GM12865 (cell line): ENCODE measurements around the gene ACAN.

Experiments
- DNase-seq: peaks from one replicate; pipeline ENCODE4 v3.0.0; 2010; ENCODE audit warnings: low read depth
- H3K4me3 ChIP-seq: 2 replicates; pipeline ENCODE4 v1.5.1; 2011; ENCODE audit warnings: mild to moderate bottlenecking, low read depth, low read length, control low read depth
- CTCF ChIP-seq: IDR thresholded peaks from 2 replicates; pipeline ENCODE4 v1.5.1; 2011; ENCODE audit warnings: low read length, control low read depth, low read depth, inconsistent platforms; ENCODE audit not compliant: insufficient read depth; ENCODE audit errors: missing control alignments

Gene ACAN

GRCh38 chr15:88788816-88789215, 14.4 kb upstream of the ACAN start:
- TF ChIP-seq CTCF = no peak
- no peak overlapping the region for H3K4me3 ChIP-seq
- DNase-seq = no peak

GRCh38 chr15:88790486-88790885, 12.8 kb upstream of the ACAN start:
- H3K4me3 ChIP-seq = no peak overlapping the region
- DNase-seq = no peak
- no peak for TF ChIP-seq CTCF

GRCh38 chr15:88791637-88792036, 11.6 kb upstream of the ACAN start:
- H3K4me3 ChIP-seq = no peak overlapping the region
- no peak for DNase-seq

DNA sequence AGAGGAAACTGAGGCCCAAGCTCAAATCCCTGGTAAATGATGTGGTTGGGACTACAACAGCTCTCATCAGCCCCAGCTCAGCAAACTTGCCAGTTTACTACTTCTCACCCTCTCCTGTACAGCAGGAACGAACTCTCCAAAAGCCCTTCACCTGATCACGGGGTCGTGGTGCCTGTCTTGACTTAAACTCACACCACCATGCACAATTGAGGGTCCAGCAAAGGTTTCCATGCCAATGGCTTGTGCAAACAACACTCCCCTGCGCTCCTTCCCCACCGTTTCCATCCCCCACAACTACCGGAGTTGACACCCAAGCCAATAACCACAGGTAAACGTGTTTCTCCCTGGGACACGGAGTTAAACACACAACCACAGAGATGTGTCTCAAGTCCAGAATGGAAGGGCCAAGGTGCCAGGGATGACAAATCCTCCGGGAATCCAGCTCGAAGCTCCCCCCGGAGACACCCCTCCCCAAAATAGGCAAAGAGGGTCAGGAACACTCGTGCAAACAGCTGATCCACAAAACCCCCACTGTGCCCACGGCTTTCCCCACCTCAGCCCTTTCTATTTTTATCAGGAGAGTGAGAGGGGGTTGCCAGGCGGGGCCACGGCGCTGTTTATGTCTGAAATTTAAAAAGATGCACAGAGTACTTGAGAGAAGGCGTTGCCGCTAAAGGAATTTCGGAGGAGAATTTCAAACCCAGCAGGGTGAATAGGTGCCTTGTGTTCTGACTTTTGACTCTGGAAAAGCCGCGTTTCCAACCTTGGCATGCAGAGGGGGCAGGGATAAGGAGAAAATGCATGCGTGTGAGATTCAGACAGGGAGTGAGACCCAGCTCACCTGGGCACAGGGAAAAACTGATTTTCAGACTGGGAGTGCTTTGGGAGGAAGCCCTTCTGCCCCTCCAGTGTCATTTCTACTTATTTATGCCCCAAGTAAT, 10.6 kb upstream of the ACAN start:
- TF ChIP-seq CTCF = no peak
- DNase-seq = no peak
- H3K4me3 ChIP-seq = no peak overlapping the region

More at GRCh38 chr15:88791637-88792036, 11.6 kb upstream of the ACAN start:
- TF ChIP-seq CTCF = no peak

DNA sequence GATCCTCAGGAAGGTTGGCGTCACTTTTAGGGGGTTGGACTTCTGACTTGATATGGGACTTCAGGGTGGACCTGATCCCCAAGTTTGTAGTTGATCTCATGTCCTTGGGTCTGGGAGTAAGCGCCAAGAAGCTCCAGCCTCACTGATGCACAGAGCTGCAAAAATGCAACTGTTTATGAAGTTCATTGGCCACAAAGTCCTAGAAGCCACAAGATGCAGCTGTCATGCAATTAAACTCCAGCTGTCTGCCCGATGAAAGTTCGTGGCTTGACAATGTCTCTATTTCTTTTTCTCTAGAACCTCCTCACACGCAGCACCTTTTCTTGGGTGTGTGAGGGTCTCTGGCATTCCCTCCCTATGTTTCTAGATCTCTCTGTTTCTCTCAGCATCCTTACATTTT, 9.2 kb upstream of the ACAN start:
- no peak overlapping the region for H3K4me3 ChIP-seq
- TF ChIP-seq CTCF = no peak
- no peak for DNase-seq

DNA sequence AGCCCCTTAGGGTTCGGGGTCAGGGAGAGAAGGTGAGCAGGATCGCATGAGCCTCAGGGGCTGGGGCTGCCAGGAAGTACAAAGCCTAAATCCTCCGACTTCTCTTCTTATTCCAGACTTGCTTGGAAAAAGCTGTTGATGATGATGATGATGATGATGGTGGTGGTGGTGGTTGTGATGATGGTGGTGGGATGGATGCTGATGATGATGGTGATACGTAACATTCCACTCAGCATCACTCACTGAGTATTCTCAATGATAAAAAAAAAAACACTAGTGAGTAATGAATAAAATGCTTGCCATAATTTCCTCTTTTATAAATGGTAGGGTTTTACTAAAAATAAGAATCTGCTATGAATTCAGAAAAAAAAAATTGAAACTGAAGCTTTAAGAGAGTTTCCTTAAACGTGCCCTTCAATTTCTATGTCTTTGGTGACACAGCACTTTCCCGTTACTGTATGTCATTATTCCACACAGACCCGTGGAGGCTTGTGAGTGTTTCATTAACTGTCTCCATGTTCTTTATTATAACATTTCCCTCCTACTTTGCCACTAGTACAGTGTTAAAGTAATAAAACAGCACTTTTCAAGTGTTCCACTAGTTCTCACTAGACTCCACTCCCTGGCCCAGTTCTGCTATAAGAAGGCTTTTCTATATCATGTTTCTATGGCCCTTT, 5.4 kb upstream of the ACAN start:
- no peak overlapping the region for H3K4me3 ChIP-seq
- DNase-seq = no peak
- TF ChIP-seq CTCF = no peak
